ENCODE data around the gene LCE1C.

DNA sequence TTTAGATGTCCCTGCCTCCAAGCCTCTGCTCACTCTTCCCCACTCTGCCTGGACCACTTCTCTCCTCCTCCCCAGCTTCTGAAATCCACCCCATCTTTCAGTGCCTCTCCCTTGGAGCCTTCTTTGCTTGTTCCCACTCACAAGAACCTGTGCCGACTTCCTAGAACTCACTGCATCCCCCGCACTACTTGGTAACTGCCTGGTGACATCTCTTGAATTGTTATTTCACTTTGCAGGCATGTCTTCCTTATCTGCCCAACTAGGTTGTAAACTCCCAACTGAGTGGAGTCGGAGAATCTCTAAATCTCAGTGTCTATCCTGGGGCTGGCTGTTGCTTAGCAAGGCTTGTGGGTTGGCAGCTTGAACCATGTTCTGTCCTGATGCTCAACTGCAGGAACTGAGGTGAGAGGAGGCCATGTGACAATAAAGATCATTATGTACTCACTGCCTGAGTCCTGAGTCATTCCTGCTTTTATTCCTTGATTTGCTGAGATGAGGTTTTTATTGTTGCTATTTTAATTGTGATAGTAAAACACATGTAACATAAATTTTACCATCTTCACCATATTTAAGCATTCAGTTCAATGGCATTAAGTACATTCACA, 44.7 kb downstream of the LCE1C start:
- TF ChIP-seq POLR2A (IDR thresholded peaks at IDR 0.05), result no peak
- TF ChIP-seq, protein P1, sequence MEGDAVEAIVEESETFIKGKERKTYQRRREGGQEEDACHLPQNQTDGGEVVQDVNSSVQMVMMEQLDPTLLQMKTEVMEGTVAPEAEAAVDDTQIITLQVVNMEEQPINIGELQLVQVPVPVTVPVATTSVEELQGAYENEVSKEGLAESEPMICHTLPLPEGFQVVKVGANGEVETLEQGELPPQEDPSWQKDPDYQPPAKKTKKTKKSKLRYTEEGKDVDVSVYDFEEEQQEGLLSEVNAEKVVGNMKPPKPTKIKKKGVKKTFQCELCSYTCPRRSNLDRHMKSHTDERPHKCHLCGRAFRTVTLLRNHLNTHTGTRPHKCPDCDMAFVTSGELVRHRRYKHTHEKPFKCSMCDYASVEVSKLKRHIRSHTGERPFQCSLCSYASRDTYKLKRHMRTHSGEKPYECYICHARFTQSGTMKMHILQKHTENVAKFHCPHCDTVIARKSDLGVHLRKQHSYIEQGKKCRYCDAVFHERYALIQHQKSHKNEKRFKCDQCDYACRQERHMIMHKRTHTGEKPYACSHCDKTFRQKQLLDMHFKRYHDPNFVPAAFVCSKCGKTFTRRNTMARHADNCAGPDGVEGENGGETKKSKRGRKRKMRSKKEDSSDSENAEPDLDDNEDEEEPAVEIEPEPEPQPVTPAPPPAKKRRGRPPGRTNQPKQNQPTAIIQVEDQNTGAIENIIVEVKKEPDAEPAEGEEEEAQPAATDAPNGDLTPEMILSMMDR (IDR thresholded peaks at IDR 0.05 in 4 of 5, conservative IDR thresholded peaks at IDR 0.05 in 1 of 5), result no peak
